Pancreas (tissue), 10 donors: ENCODE measurements around the gene MACROH2A2. TPM values are rescaled to one million over a fixed set of nuclear protein-coding genes. Genes with fewer than 3 reads are reported as not detected.
"Not testable (repeated sequence)": the region's sequence is repeated elsewhere in the genome, so short reads cannot be mapped to it uniquely, and the experiment has no call there.

Experiments
- ATAC-seq, 4 donors: fragments of 200-7000 bp; cut with Tn5 transposase; one replicate each; pipeline versions ENCODE4 v1.8.0 to v1.9.1; 2020; ENCODE audit warnings: mild to moderate bottlenecking in 4 of 4, moderate library complexity in 4 of 4
- DNase-seq, 6 donors: peaks; one replicate each; pipeline ENCODE4 v3.0.0-alpha.2; 2020
- FAIRE-seq: peaks from 2 replicates; lab custom pipeline; 2012; peaks lifted over from hg19 to GRCh38; lab: Jason Lieb, UNC
- H3K27ac ChIP-seq, 4 donors: fragments of 200-600 bp; sonication (generic); 1 replicate in 3 of 4; 2 replicates in 1 of 4; pipeline versions ENCODE4 v1.5.0 to v1.8.0; 2020
- H3K27me3 ChIP-seq, 4 donors: fragments of 200-600 bp; one replicate each; pipeline ENCODE4 v1.8.0; 2021
- H3K36me3 ChIP-seq, 3 donors: fragments of 200-600 bp; sonication (generic) in 1 of 3; one replicate each; pipeline versions ENCODE4 v1.5.0 to v1.8.0; 2020 to 2021
- H3K4me1 ChIP-seq, 3 donors: fragments of 200-600 bp; one replicate each; pipeline ENCODE4 v1.8.0; 2021
- H3K4me3 ChIP-seq, 4 donors: fragments of 200-600 bp; sonication (generic) in 2 of 4; one replicate each; pipeline versions ENCODE4 v1.5.0 to v1.8.0; 2020 to 2021
- H3K9me3 ChIP-seq, 4 donors: fragments of 200-600 bp; one replicate each; pipeline ENCODE4 v1.8.0; 2021
- CTCF ChIP-seq, 4 donors: fragments of 200-600 bp; sonication (generic) in 3 of 4; IDR thresholded peaks; one replicate each; pipeline versions ENCODE4 v1.5.0 to v1.8.0; 2021; ENCODE audit warnings: antibody characterized with exemption in 4 of 4
- WGBS, 2 donors: extraction: QIAGEN DNeasy Blood & Tissue Kit; methylation state at CpG; one replicate each; pipeline ENCODE4 v1.1.7; 2013; 5-methylcytosine and 5-hydroxymethylcytosine counted together
- intact Hi-C, 3 donors: fragments of 100-400 bp; cut with DNase I; formaldehyde crosslinking; loops; one replicate each; pipeline versions ENCODE4 v1.11.1 to v1.14.2; 2022
- polyA plus RNA-seq, 2 donors: library from polyadenylated mRNA; stranded (reverse); fragments of 200-250 nt; gene quantifications; one replicate each; pipeline ENCODE4 v1.2.3, GENCODE V29; 2013
- total RNA-seq, 6 donors: library from RNA; stranded (reverse); fragmentation: NEBNext Ultra II Directional in 4 of 6; extraction: Animal tissue kit (Norgen Biotek cat#: 25700) in 4 of 6; gene quantifications; one replicate each; pipeline versions ENCODE4 v1.2.1 to v1.2.4, GENCODE V29; 2021 to 2023
- donor health status: healthy with polysubstance abuse.
- donor health status: DM: no; HTN: no; CAD: no; lungs with moderate emphysema.
- donor health status: DM: no; HTN: no; CAD: no.
- donor health status: control.
- donor health status: control.
- donor health status: Bipolar disorder and iron deficiency.
- donor health status: DM: yes; HTN: yes; CAD: no.
- donor health status: DM: no; HTN: no; CAD: no.
- donor health status: DM: no; HTN: no; CAD: no.
- donor health status: DM: yes; HTN: yes; CAD: no.

Gene MACROH2A2
- total and polyA plus RNA-seq, 8 donors = 2.3 to 13.2 (median 6.8) TPM

GRCh38 chr10:70070834-70071233 lies 18.2 kb downstream of the MACROH2A2 start:
- ATAC-seq (no peak), DNase-seq (no peak), FAIRE-seq (no peak)
- 93 to 97% methylated on average over 11 of the region's 11 CpGs for WGBS, 2 donors
- intact Hi-C loops = no loop called here
- no peak for TF ChIP-seq CTCF (IDR thresholded peaks at IDR 0.05)
- Histone ChIP-seq H3K4me3 (no peak overlapping the region), H3K36me3 (no peaks in the 10 kb centered on the region), H3K27me3 (no peaks in the 10 kb centered on the region), H3K27ac (no peak overlapping the region), H3K4me1 (no peaks in the 10 kb centered on the region), H3K9me3 (no peaks in the 10 kb centered on the region)

- Histone ChIP-seq H3K4me3 (no peak overlapping the region), H3K27ac (no peak overlapping the region), H3K27me3 (no peaks in the 10 kb centered on the region), H3K4me1 (no peaks in the 10 kb centered on the region), H3K9me3 (no peaks in the 10 kb centered on the region), H3K36me3 (no peaks in the 10 kb centered on the region)
- no peak for FAIRE-seq
- ATAC-seq = no peak
- no peak for TF ChIP-seq CTCF (IDR thresholded peaks at IDR 0.05)
- no peak for DNase-seq
- intact Hi-C loops = no loop called here
- WGBS, 2 donors = 91 to 96% methylated on average over 2 of the region's 2 CpGs
Observed at GRCh38 chr10:70074165-70074564, 21.5 kb downstream of the MACROH2A2 start.

GRCh38 chr10:70074971-70075370 lies 22.3 kb downstream of the MACROH2A2 start:
- intact Hi-C loops = no loop called here
- DNase-seq (no peak), ATAC-seq (no peak), FAIRE-seq (no peak)
- H3K36me3 ChIP-seq = no peaks in the 10 kb centered on the region
- H3K27ac ChIP-seq = no peak overlapping the region
- H3K4me3 ChIP-seq = no peak overlapping the region
- WGBS, 2 donors = 93 to 94% methylated on average over 2 of the region's 2 CpGs
- no peaks in the 10 kb centered on the region for H3K27me3 ChIP-seq
- no peaks in the 10 kb centered on the region for H3K4me1 ChIP-seq
- no peaks in the 10 kb centered on the region for H3K9me3 ChIP-seq
- no peak for TF ChIP-seq CTCF (IDR thresholded peaks at IDR 0.05)

GRCh38 chr10:70078329-70078728 lies 25.7 kb downstream of the MACROH2A2 start:
- WGBS, 2 donors = 95 to 97% methylated on average over 5 of the region's 5 CpGs
- ATAC-seq = no peak
- Histone ChIP-seq H3K4me1 (no peaks in the 10 kb centered on the region), H3K4me3 (no peak overlapping the region), H3K27me3 (no peaks in the 10 kb centered on the region), H3K36me3 (no peaks in the 10 kb centered on the region), H3K27ac (no peak overlapping the region), H3K9me3 (no peaks in the 10 kb centered on the region)
- no peak for DNase-seq
- intact Hi-C loops = no loop called here
- TF ChIP-seq CTCF (IDR thresholded peaks at IDR 0.05) = no peak
- no peak for FAIRE-seq

GRCh38 chr10:70078937-70079336 lies 26.3 kb downstream of the MACROH2A2 start:
- no peaks in the 10 kb centered on the region for H3K36me3 ChIP-seq
- H3K27ac ChIP-seq = no peak overlapping the region
- H3K9me3 ChIP-seq = no peaks in the 10 kb centered on the region
- intact Hi-C loops = no loop called here
- 88 to 89% methylated on average over 7 of the region's 7 CpGs for WGBS, 2 donors
- no peak for TF ChIP-seq CTCF (IDR thresholded peaks at IDR 0.05)
- DNase-seq = no peak
- no peaks in the 10 kb centered on the region for H3K27me3 ChIP-seq
- no peak for FAIRE-seq
- H3K4me1 ChIP-seq = no peaks in the 10 kb centered on the region
- no peak for ATAC-seq
- no peak overlapping the region for H3K4me3 ChIP-seq

GRCh38 chr10:70080789-70081188 lies 28.1 kb downstream of the MACROH2A2 start:
- H3K27ac ChIP-seq, ATAC-seq, intact Hi-C loops, H3K27me3 ChIP-seq, H3K36me3 ChIP-seq, H3K4me1 ChIP-seq, FAIRE-seq, H3K4me3 ChIP-seq, H3K9me3 ChIP-seq, DNase-seq: not testable (repeated sequence)
- 90 to 93% methylated on average over 2 of the region's 2 CpGs for WGBS, 2 donors
